ENCODE data around the gene HTT. TPM values are rescaled to one million over a fixed set of nuclear protein-coding genes. Genes with fewer than 3 reads are reported as not detected.
"Not testable (repeated sequence)": the region's sequence is repeated elsewhere in the genome, so short reads cannot be mapped to it uniquely, and the experiment has no call there.

Gene HTT
- polyA plus RNA-seq, 1 donor (not counting 4 experiments of a cell fraction or from before 2014, with no cell fraction given): 16.2 TPM

DNA sequence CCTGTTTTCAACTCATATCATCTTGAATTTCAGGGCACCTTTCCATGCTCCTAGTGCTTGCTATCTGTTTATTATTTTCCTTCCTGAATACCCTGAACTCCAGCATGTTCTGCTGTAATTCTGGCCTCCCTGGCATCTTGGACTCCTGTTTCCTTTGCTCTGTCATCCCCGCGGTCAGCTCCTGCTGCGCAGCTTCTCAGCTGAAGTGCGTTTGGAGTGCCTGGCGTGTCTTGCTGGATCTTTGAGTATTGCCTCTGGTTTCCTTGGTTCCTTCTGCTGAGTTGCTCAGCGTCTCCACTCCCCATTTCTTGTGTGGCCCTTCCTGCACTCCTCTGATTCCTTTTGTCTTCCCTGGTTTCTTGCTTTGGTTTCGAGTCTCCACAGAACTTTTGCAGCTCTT, 84.4 kb downstream of the HTT start:
- no peak overlapping the region for H3K27ac ChIP-seq (ENCODE audit: control insufficient read depth, insufficient read depth, low read length)
- no peak overlapping the region for H3K9ac ChIP-seq (ENCODE audit: control insufficient read depth, extremely low read depth, insufficient read depth, low read length)
- no peak overlapping the region for H3K4me3 ChIP-seq (ENCODE audit: control insufficient read depth in 2 of 3, extremely low read depth in 1 of 3, insufficient read depth in 2 of 3, low read depth in 1 of 3, low read length in 3 of 3)
- H3K79me2 ChIP-seq (ENCODE audit: control insufficient read depth, insufficient read depth, low read length): no peaks in the 10 kb centered on the region
- H3K36me3 ChIP-seq (ENCODE audit: control insufficient read depth in 2 of 2, extremely low read depth in 1 of 2, insufficient read depth in 2 of 2, low read length in 2 of 2): peaks cover 13 to 14% of the 10 kb centered on the region in 2 experiments
- FAIRE-seq (no peak), DNase-seq (ENCODE audit: low read depth, low spot score) (no peak)
- H3K4me2 ChIP-seq (ENCODE audit: control insufficient read depth, extremely low read depth, insufficient read depth, low read depth, low read length): no peak overlapping the region
- no peak for TF ChIP-seq EZH2 (IDR thresholded peaks at IDR 0.05; ENCODE audit: low read length)
- TF ChIP-seq CTCF (optimal IDR thresholded peaks at IDR 0.05 in 1 of 3, IDR thresholded peaks at IDR 0.05 in 1 of 3, conservative IDR thresholded peaks at IDR 0.05 in 1 of 3; ENCODE audit: extremely low read depth in 1 of 3, insufficient read depth in 2 of 3, low read length in 3 of 3): no peak
- H4K20me1 ChIP-seq (ENCODE audit: control insufficient read depth, extremely low read depth, insufficient read depth, low read length): no peaks in the 10 kb centered on the region
- H3K9me1 ChIP-seq (ENCODE audit: control insufficient read depth, extremely low read depth, insufficient read depth, low read length): no peaks in the 10 kb centered on the region
- no peaks in the 10 kb centered on the region for H3K27me3 ChIP-seq (ENCODE audit: control insufficient read depth, extremely low read depth, insufficient read depth, low read length)
- H3K9me3 ChIP-seq (ENCODE audit: control insufficient read depth, low read depth, low read length): no peaks in the 10 kb centered on the region
- no peak overlapping the region for H2AFZ ChIP-seq (ENCODE audit: control insufficient read depth, low read length)
- dilution Hi-C loops (cut with MboI; ENCODE audit: extremely low pct_ligation_motif_present, low sequenced_read_pairs): no loop called here
- H3K4me1 ChIP-seq (ENCODE audit: control insufficient read depth, extremely low read depth, insufficient read depth, low read length): no peaks in the 10 kb centered on the region

DNA sequence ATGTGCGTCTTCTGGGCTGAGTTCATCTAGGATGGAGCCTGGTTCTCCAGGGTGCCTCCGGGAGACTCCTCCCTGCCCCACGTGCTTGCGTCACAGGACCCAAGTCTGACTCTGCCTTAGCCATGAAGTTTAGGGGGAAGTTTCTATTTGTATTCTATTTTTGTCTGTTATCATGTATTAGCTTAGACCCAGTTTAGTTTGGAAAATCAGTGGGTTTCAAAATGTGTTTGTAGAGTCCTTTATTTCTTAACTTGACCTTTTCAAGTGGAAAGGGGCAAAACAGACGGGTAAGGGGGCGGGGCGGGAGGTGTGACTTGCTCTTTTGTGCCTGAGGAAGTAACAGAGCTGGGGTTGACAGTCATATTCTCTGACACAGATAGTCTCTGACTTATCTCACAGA, 86.0 kb downstream of the HTT start:
- no peaks in the 10 kb centered on the region for H3K9me3 ChIP-seq (ENCODE audit: control insufficient read depth, low read depth, low read length)
- no peaks in the 10 kb centered on the region for H3K27me3 ChIP-seq (ENCODE audit: control insufficient read depth, extremely low read depth, insufficient read depth, low read length)
- no peak overlapping the region for H3K4me2 ChIP-seq (ENCODE audit: control insufficient read depth, extremely low read depth, insufficient read depth, low read depth, low read length)
- H3K4me1 ChIP-seq (ENCODE audit: control insufficient read depth, extremely low read depth, insufficient read depth, low read length): no peaks in the 10 kb centered on the region
- TF ChIP-seq CTCF (optimal IDR thresholded peaks at IDR 0.05 in 1 of 3, IDR thresholded peaks at IDR 0.05 in 1 of 3, conservative IDR thresholded peaks at IDR 0.05 in 1 of 3; ENCODE audit: extremely low read depth in 1 of 3, insufficient read depth in 2 of 3, low read length in 3 of 3) (no peak), EZH2 (IDR thresholded peaks at IDR 0.05; ENCODE audit: low read length) (no peak)
- no peak for FAIRE-seq
- H3K79me2 ChIP-seq (ENCODE audit: control insufficient read depth, insufficient read depth, low read length): no peaks in the 10 kb centered on the region
- no peak overlapping the region for H3K4me3 ChIP-seq (ENCODE audit: control insufficient read depth in 2 of 3, extremely low read depth in 1 of 3, insufficient read depth in 2 of 3, low read depth in 1 of 3, low read length in 3 of 3)
- H3K9me1 ChIP-seq (ENCODE audit: control insufficient read depth, extremely low read depth, insufficient read depth, low read length): no peaks in the 10 kb centered on the region
- H3K36me3 ChIP-seq (ENCODE audit: control insufficient read depth in 2 of 2, extremely low read depth in 1 of 2, insufficient read depth in 2 of 2, low read length in 2 of 2): peaks cover 11 to 13% of the 10 kb centered on the region in 2 experiments
- DNase-seq (ENCODE audit: low read depth, low spot score): no peak
- dilution Hi-C loops (cut with MboI; ENCODE audit: extremely low pct_ligation_motif_present, low sequenced_read_pairs): no loop called here
- H3K9ac ChIP-seq (ENCODE audit: control insufficient read depth, extremely low read depth, insufficient read depth, low read length): no peak overlapping the region
- H4K20me1 ChIP-seq (ENCODE audit: control insufficient read depth, extremely low read depth, insufficient read depth, low read length): no peaks in the 10 kb centered on the region
- no peak overlapping the region for H2AFZ ChIP-seq (ENCODE audit: control insufficient read depth, low read length)
- H3K27ac ChIP-seq (ENCODE audit: control insufficient read depth, insufficient read depth, low read length): no peak overlapping the region

GRCh38 chr4:3161044-3161443, 86.6 kb downstream of the HTT start:
- H3K4me3 ChIP-seq (ENCODE audit: control insufficient read depth in 2 of 3, extremely low read depth in 1 of 3, insufficient read depth in 2 of 3, low read depth in 1 of 3, low read length in 3 of 3); H3K27ac ChIP-seq (ENCODE audit: control insufficient read depth, insufficient read depth, low read length); FAIRE-seq; H4K20me1 ChIP-seq (ENCODE audit: control insufficient read depth, extremely low read depth, insufficient read depth, low read length); DNase-seq (ENCODE audit: low read depth, low spot score); H3K79me2 ChIP-seq (ENCODE audit: control insufficient read depth, insufficient read depth, low read length); dilution Hi-C loops (cut with MboI; ENCODE audit: extremely low pct_ligation_motif_present, low sequenced_read_pairs); H3K4me1 ChIP-seq (ENCODE audit: control insufficient read depth, extremely low read depth, insufficient read depth, low read length); H3K4me2 ChIP-seq (ENCODE audit: control insufficient read depth, extremely low read depth, insufficient read depth, low read depth, low read length); H3K9me3 ChIP-seq (ENCODE audit: control insufficient read depth, low read depth, low read length); H2AFZ ChIP-seq (ENCODE audit: control insufficient read depth, low read length); H3K9me1 ChIP-seq (ENCODE audit: control insufficient read depth, extremely low read depth, insufficient read depth, low read length); H3K27me3 ChIP-seq (ENCODE audit: control insufficient read depth, extremely low read depth, insufficient read depth, low read length); H3K9ac ChIP-seq (ENCODE audit: control insufficient read depth, extremely low read depth, insufficient read depth, low read length): not testable (repeated sequence)
- H3K36me3 ChIP-seq (ENCODE audit: control insufficient read depth in 2 of 2, extremely low read depth in 1 of 2, insufficient read depth in 2 of 2, low read length in 2 of 2): peaks cover 11 to 13% of the 10 kb centered on the region in 2 experiments

DNA sequence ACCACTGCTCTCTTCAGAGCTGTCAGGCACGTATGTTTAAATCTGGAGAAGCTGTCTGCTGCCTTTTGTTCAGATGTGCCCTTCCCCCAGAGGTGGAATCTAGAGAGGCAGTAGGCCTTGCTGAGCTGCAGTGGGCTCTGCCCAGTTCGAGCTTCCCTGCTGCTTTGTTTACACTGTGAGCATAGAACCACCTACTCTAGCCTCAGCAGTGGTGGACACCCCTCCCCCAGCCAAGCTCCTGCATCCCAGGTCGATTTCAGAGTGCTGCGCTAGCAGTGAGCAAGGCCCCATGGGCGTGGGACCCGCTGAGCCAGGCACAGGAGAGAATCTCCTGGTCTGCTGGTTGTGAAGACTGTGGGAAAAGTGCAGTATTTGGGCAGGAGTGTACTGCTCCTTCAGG, 92.0 kb downstream of the HTT start:
- H3K79me2 ChIP-seq (ENCODE audit: control insufficient read depth, insufficient read depth, low read length); H3K36me3 ChIP-seq (ENCODE audit: control insufficient read depth in 2 of 2, extremely low read depth in 1 of 2, insufficient read depth in 2 of 2, low read length in 2 of 2); H4K20me1 ChIP-seq (ENCODE audit: control insufficient read depth, extremely low read depth, insufficient read depth, low read length); H3K27me3 ChIP-seq (ENCODE audit: control insufficient read depth, extremely low read depth, insufficient read depth, low read length); H3K9me1 ChIP-seq (ENCODE audit: control insufficient read depth, extremely low read depth, insufficient read depth, low read length); H3K4me3 ChIP-seq (ENCODE audit: control insufficient read depth in 2 of 3, extremely low read depth in 1 of 3, insufficient read depth in 2 of 3, low read depth in 1 of 3, low read length in 3 of 3); FAIRE-seq; DNase-seq (ENCODE audit: low read depth, low spot score); H3K27ac ChIP-seq (ENCODE audit: control insufficient read depth, insufficient read depth, low read length); H2AFZ ChIP-seq (ENCODE audit: control insufficient read depth, low read length); H3K9me3 ChIP-seq (ENCODE audit: control insufficient read depth, low read depth, low read length); H3K4me1 ChIP-seq (ENCODE audit: control insufficient read depth, extremely low read depth, insufficient read depth, low read length); H3K9ac ChIP-seq (ENCODE audit: control insufficient read depth, extremely low read depth, insufficient read depth, low read length); H3K4me2 ChIP-seq (ENCODE audit: control insufficient read depth, extremely low read depth, insufficient read depth, low read depth, low read length); dilution Hi-C loops (cut with MboI; ENCODE audit: extremely low pct_ligation_motif_present, low sequenced_read_pairs): not testable (repeated sequence)
